Measurements from ENCODE around the gene HECA.
"Not testable (repeated sequence)": the region's sequence is repeated elsewhere in the genome, so short reads cannot be mapped to it uniquely, and the experiment has no call there.

The HECA gene

GRCh38 chr6:139137706-139138105, 2.8 kb downstream of the HECA start:
- no peak for DNase-seq

- not testable (repeated sequence) for DNase-seq
Measured at GRCh38 chr6:139140854-139141253, 6.0 kb downstream of the HECA start.

GRCh38 chr6:139142262-139142661, 7.4 kb downstream of the HECA start:
- DNase-seq = no peak

GRCh38 chr6:139143111-139143510, 8.2 kb downstream of the HECA start:
- no peak for DNase-seq

GRCh38 chr6:139144490-139145085, 9.7 kb downstream of the HECA start:
- peak; percentile 41 for DNase-seq

- DNase-seq = no peak
Measured at GRCh38 chr6:139145661-139146060, 10.8 kb downstream of the HECA start.

- DNase-seq = peak; percentile 52
Measured at GRCh38 chr6:139146317-139146726, 11.4 kb downstream of the HECA start.

GRCh38 chr6:139147628-139148027, 12.7 kb downstream of the HECA start:
- DNase-seq = no peak

- DNase-seq = no peak
Measured at GRCh38 chr6:139148557-139149235, 13.8 kb downstream of the HECA start.

- DNase-seq = no peak
Measured at GRCh38 chr6:139149383-139149782, 14.5 kb downstream of the HECA start.

GRCh38 chr6:139150920-139151319, 16.0 kb downstream of the HECA start:
- DNase-seq = no peak

GRCh38 chr6:139151425-139152087, 16.7 kb downstream of the HECA start:
- DNase-seq = no peak

- no peak for DNase-seq
Measured at GRCh38 chr6:139152088-139152891, 17.4 kb downstream of the HECA start.

GRCh38 chr6:139152892-139153271, 18.0 kb downstream of the HECA start:
- DNase-seq = no peak

- DNase-seq = no peak
Measured at GRCh38 chr6:139153855-139154254, 19.0 kb downstream of the HECA start.

GRCh38 chr6:139154881-139155547, 20.1 kb downstream of the HECA start:
- DNase-seq = no peak

GRCh38 chr6:139156102-139156501, 21.2 kb downstream of the HECA start:
- no peak for DNase-seq

- DNase-seq = no peak
Measured at GRCh38 chr6:139156551-139156950, 21.7 kb downstream of the HECA start.

- DNase-seq = not testable (repeated sequence)
Measured at GRCh38 chr6:139157086-139157485, 22.2 kb downstream of the HECA start.

- no peak for DNase-seq
Measured at GRCh38 chr6:139159016-139159415, 24.1 kb downstream of the HECA start.

- DNase-seq = peak; percentile 54
Measured at GRCh38 chr6:139161169-139161568, 26.3 kb downstream of the HECA start.

- peak; percentile 76 for DNase-seq
Measured at GRCh38 chr6:139161817-139162284, 27.0 kb downstream of the HECA start.

- peak; percentile 49 for DNase-seq
Measured at GRCh38 chr6:139164001-139164400, 29.1 kb downstream of the HECA start.

Measured in activated naive CD4-positive, alpha-beta T cell treated with Interleukin-2 at 50 U/mL for 16 hours (primary cell).